ENCODE measurements around the gene MOSPD3. TPM values are rescaled to one million over a fixed set of nuclear protein-coding genes. Genes with fewer than 3 reads are reported as not detected.
"Not testable (repeated sequence)": the region's sequence is repeated elsewhere in the genome, so short reads cannot be mapped to it uniquely, and the experiment has no call there.

MOSPD3 gene
- total RNA-seq, 2 donors from 2014 or later, result 11.0 to 13.3 TPM

- intact Hi-C loops (cut with DNase I), result no loop called here
- ATAC-seq (no peak), DNase-seq (no peak)
These were observed 28.4 kb downstream of the MOSPD3 start for GRCh38 chr7:100640517-100641440.

- intact Hi-C loops (cut with DNase I), result no loop called here
- no peak for ATAC-seq
These were observed 29.1 kb downstream of the MOSPD3 start, which contains the start of gene TFR2 for GRCh38 chr7:100641463-100641859. Gene TFR2 (minus strand): TSS chr7:100641552. CDS start chr7:100641509, 43 bp downstream.

GRCh38 chr7:100641860-100642533 is 29.7 kb downstream of the MOSPD3 start:
- ATAC-seq, result no peak
- intact Hi-C loops (cut with DNase I), result no loop called here
- DNase-seq, result no peak

More at GRCh38 chr7:100641463-100641859, 29.1 kb downstream of the MOSPD3 start, which contains the start of gene TFR2:
- no peak for DNase-seq

GRCh38 chr7:100642534-100642907 is 30.2 kb downstream of the MOSPD3 start:
- DNase-seq (no peak), ATAC-seq (peak in 1 of 2 donors; percentile 29)
- intact Hi-C loops (cut with DNase I), result no loop called here

GRCh38 chr7:100649826-100650565 is 37.7 kb downstream of the MOSPD3 start:
- ATAC-seq (no peak), DNase-seq (no peak)
- intact Hi-C loops (cut with DNase I), result no loop called here

- intact Hi-C loops (cut with DNase I), result no loop called here
- ATAC-seq, result no peak
- DNase-seq, result no peak
These were observed 42.8 kb downstream of the MOSPD3 start for GRCh38 chr7:100654908-100655831.

- ATAC-seq (peak; percentile 74 to 76), DNase-seq (peak; percentile 60)
- intact Hi-C loops (cut with DNase I), result no loop called here
These were observed 43.8 kb downstream of the MOSPD3 start, which contains the start of gene ACTL6B for GRCh38 chr7:100655908-100656674. Gene ACTL6B (minus strand): TSS chr7:100656448. CDS start chr7:100656354, 94 bp downstream.

- intact Hi-C loops (cut with DNase I); ATAC-seq; DNase-seq: not testable (repeated sequence)
These were observed 49.9 kb downstream of the MOSPD3 start for GRCh38 chr7:100662194-100662776.

Other genes starting within 250 kb of the MOSPD3 start
- 1 to 10 TPM; 3.7 to 6.5 TPM for gene PILRA, start 239.1 kb upstream of the MOSPD3 start, total RNA-seq
- 1 to 10 TPM; 3.6 to 4.9 TPM for gene ZCWPW1, start 183.8 kb upstream of the MOSPD3 start, total RNA-seq
- 10 to 100 TPM; 20.9 to 23.9 TPM for gene MEPCE, start 182.7 kb upstream of the MOSPD3 start, total RNA-seq
- gene PPP1R35, start 176.0 kb upstream of the MOSPD3 start, total RNA-seq, result 10 to 100 TPM; 15.5 to 19.8 TPM
- gene SPACDR, start 148.3 kb upstream of the MOSPD3 start, total RNA-seq, result under 1 TPM; 0.38 to 0.73 TPM
- gene TSC22D4, start 133.3 kb upstream of the MOSPD3 start, total RNA-seq, result 10 to 100 TPM; 31.3 to 36.2 TPM
- gene NYAP1, start 128.6 kb upstream of the MOSPD3 start, total RNA-seq, result under 1 TPM; 0.59 to 0.97 TPM
- 10 to 100 TPM; 21.0 to 24.3 TPM for gene AGFG2, start 73.3 kb upstream of the MOSPD3 start, total RNA-seq
- gene SAP25, start 38.6 kb upstream of the MOSPD3 start, total RNA-seq, result 1 to 10 TPM in 1 of 2 donors, under 1 TPM in 1; 0.58 to 1.5 TPM
- 10 to 100 TPM; 28.2 to 32.6 TPM for gene LRCH4, start 26.4 kb upstream of the MOSPD3 start, total RNA-seq
- under 1 TPM; 0.31 to 0.62 TPM for gene FBXO24, start 26.2 kb upstream of the MOSPD3 start, total RNA-seq
- gene PCOLCE, start 10.2 kb upstream of the MOSPD3 start, total RNA-seq, result 10 to 100 TPM; 51.8 to 96.5 TPM
- gene TFR2, start 29.0 kb downstream of the MOSPD3 start, total RNA-seq, result under 1 TPM; 0.29 to 0.79 TPM
- gene ACTL6B, start 43.9 kb downstream of the MOSPD3 start, total RNA-seq, result not detected
- gene GNB2, start 61.2 kb downstream of the MOSPD3 start, total RNA-seq, result 100 to 1,000 TPM; 125 to 153 TPM
- 10 to 100 TPM; 25.8 to 31.0 TPM for gene GIGYF1, start 81.7 kb downstream of the MOSPD3 start, total RNA-seq
- gene POP7, start 93.6 kb downstream of the MOSPD3 start, total RNA-seq, result 10 to 100 TPM; 23.2 to 29.0 TPM
- gene EPO, start 107.9 kb downstream of the MOSPD3 start, total RNA-seq, result not detected
- gene ZAN, start 121.1 kb downstream of the MOSPD3 start, total RNA-seq, result not detected
- 10 to 100 TPM; 27.5 to 46.8 TPM for gene EPHB4, start 215.0 kb downstream of the MOSPD3 start, total RNA-seq
- gene SLC12A9, start 240.2 kb downstream of the MOSPD3 start, total RNA-seq, result 10 to 100 TPM; 13.4 to 14.7 TPM

Measured in left cardiac atrium (tissue), 4 donors.